ENCODE data around the gene MAP3K7.

DNA sequence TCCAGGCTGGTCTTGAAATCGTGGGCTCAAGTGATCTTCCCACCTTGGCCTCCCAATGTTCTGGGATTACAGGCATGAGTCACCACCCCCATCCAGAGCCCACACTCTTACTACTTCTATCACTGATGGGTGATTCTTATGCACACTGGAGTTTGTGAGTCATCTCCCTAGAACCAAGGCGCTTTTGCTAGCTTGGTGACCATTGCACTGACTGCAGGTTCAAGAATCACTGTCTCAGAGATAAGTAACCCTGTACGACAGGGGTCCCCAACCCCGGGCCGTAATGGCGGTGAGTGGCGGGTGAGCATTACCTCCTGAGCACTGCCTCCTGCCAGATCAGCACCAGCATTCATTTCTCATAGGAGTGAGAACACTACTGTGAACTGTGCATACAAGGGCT lies 118.8 kb downstream of the MAP3K7 start:
- TF ChIP-seq ELF4 (IDR thresholded peaks at IDR 0.05) (no peak), FOXM1 (IDR thresholded peaks at IDR 0.05; ENCODE audit: borderline replicate concordance) (no peak), FOXA1 (IDR thresholded peaks at IDR 0.05) (no peak), HDGF (IDR thresholded peaks at IDR 0.05; ENCODE audit: borderline replicate concordance) (no peak), SUZ12 (IDR thresholded peaks at IDR 0.05) (no peak), NFRKB (IDR thresholded peaks at IDR 0.05) (no peak), SP1 (IDR thresholded peaks at IDR 0.05) (no peak), BHLHE40 (IDR thresholded peaks at IDR 0.05; ENCODE audit: borderline replicate concordance) (no peak), ARNT (IDR thresholded peaks at IDR 0.05) (no peak), FOXK2 (IDR thresholded peaks at IDR 0.05) (no peak)
- TF ChIP-seq, protein P1, sequence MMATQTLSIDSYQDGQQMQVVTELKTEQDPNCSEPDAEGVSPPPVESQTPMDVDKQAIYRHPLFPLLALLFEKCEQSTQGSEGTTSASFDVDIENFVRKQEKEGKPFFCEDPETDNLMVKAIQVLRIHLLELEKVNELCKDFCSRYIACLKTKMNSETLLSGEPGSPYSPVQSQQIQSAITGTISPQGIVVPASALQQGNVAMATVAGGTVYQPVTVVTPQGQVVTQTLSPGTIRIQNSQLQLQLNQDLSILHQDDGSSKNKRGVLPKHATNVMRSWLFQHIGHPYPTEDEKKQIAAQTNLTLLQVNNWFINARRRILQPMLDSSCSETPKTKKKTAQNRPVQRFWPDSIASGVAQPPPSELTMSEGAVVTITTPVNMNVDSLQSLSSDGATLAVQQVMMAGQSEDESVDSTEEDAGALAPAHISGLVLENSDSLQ (IDR thresholded peaks at IDR 0.05), result no peak

Data from HEK293T (cell line).